GM12891 (cell line): ENCODE results near the gene PDE6B.

Source experiments
- PAX5 ChIP-seq: IDR thresholded peaks from 2 replicates; pipeline ENCODE4 v1.6.1; 2011; ENCODE audit warnings: low read length, moderate library complexity, mild to moderate bottlenecking; ENCODE audit not compliant: insufficient read depth, severe bottlenecking
- POLR2A ChIP-seq: IDR thresholded peaks from 2 replicates; pipeline ENCODE4 v1.6.1; 2011; ENCODE audit warnings: low read depth, low read length, control low read depth
- POLR2AphosphoS5 ChIP-seq: IDR thresholded peaks from 2 replicates; pipeline ENCODE4 v1.6.1; 2011; ENCODE audit warnings: low read depth, low read length, control low read depth
- SPI1 ChIP-seq: IDR thresholded peaks from 2 replicates; pipeline ENCODE4 v1.6.1; 2011; ENCODE audit warnings: low read depth, low read length, control low read depth
- TAF1 ChIP-seq: IDR thresholded peaks from 2 replicates; pipeline ENCODE4 v1.6.1; 2011; ENCODE audit warnings: low read depth, low read length, control low read depth

DNA sequence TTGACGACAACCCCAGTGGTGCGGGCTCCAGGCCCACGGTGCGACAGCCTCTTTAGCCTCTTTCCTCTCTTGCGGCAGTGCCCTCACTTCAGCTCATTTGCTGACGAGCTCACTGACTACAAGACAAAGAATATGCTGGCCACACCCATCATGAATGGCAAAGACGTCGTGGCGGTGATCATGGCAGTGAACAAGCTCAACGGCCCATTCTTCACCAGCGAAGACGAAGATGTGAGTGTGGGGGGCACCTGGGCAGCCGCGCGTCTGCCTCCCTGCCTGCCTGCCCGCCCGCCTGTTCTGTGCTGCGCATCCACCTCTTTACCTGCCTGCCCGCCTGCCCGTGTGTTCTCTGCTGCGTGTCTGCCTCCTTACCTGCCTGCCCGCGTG, 9.2 kb downstream of the PDE6B start:
- no peak for TF ChIP-seq TAF1
- TF ChIP-seq SPI1: no peak
- TF ChIP-seq POLR2AphosphoS5: no peak
- no peak for TF ChIP-seq POLR2A
- TF ChIP-seq PAX5: no peak
